K562 (cell line): Measurements from ENCODE around the gene COL6A1. TPM values are rescaled to one million over a fixed set of nuclear protein-coding genes. Genes with fewer than 3 reads are reported as not detected.

Experiments
- ATAC-seq: fragments of 200-7000 bp; cut with Tn5 transposase; 3 replicates; pipeline ENCODE4 v1.9.1; 2020; ENCODE audit warnings: moderate library complexity
- BruUV-seq: library from RNA; stranded (reverse); fragments of 400-500 nt; replicated peaks from 2 replicates; lab custom pipeline; 2021; lab: Mats Ljungman, UMichigan
- CTCF ChIA-PET: fragments of 300-600 bp; formaldehyde crosslinking; extraction: SDS; loops from one replicate; lab custom pipeline; 2021; ENCODE audit warnings: low intra/inter-chr PET ratio; lab: Yijun Ruan, JAX
- POLR2A ChIA-PET: fragments of 300-600, 350-650 bp; sonication (Branson Sonifier 250); formaldehyde crosslinking; extraction: SDS; loops from one replicate; lab custom pipeline; 2021; ENCODE audit warnings: antibody characterized with exemption, inconsistent platforms; lab: Yijun Ruan, JAX
- DNase-seq, 4 experiments: peaks; one replicate each; pipeline versions ENCODE4 v3.0.0 to v3.0.0-alpha.2; 2011 to 2018; ENCODE audit warnings: low spot score in 3 of 4, mixed read lengths in 3 of 4; ENCODE audit errors: extremely low read depth in 1 of 4
- FAIRE-seq: peaks from 2 replicates; lab custom pipeline; 2011; peaks lifted over from hg19 to GRCh38; lab: Jason Lieb, UNC
- H2AFZ ChIP-seq: 2 replicates; pipeline ENCODE4 v1.6.0; 2011; ENCODE audit warnings: low read depth, low read length, control low read depth, inconsistent platforms
- H3K27ac ChIP-seq: fragments of 200-600 bp; 3 replicates; pipeline ENCODE4 v1.8.0; 2011; ENCODE audit warnings: low read depth, mild to moderate bottlenecking, control low read depth, inconsistent platforms, low read length, moderate library complexity, mixed read lengths; ENCODE audit errors: extremely low read depth
- H3K27me3 ChIP-seq, 2 experiments: fragments of 300-600 bp in 1 of 2; 2 replicates in 1 of 2; 3 replicates in 1 of 2; pipeline versions ENCODE4 v1.6.0 to v1.8.0; 2011; ENCODE audit warnings: inconsistent platforms in 2 of 2, low read length in 2 of 2, mild to moderate bottlenecking in 1 of 2, mixed read lengths in 1 of 2, moderate library complexity in 1 of 2; ENCODE audit not compliant: control insufficient read depth in 2 of 2, insufficient read depth in 2 of 2
- H3K36me3 ChIP-seq: fragments of 300-600 bp; 3 replicates; pipeline ENCODE4 v1.8.0; 2011; ENCODE audit warnings: mild to moderate bottlenecking, low read length, inconsistent platforms; ENCODE audit not compliant: control insufficient read depth, insufficient read depth
- H3K4me1 ChIP-seq, 2 experiments: fragments of 200-600 bp in 1 of 2; replicated peaks in 1 of 2; 2 replicates in 1 of 2; 3 replicates in 1 of 2; pipeline versions ENCODE4 v1.5.1 to v1.8.0; 2011; ENCODE audit warnings: inconsistent platforms in 2 of 2, low read length in 2 of 2, mild to moderate bottlenecking in 1 of 2, mixed read lengths in 1 of 2, moderate library complexity in 1 of 2; ENCODE audit not compliant: control insufficient read depth in 2 of 2, insufficient read depth in 2 of 2
- H3K4me2 ChIP-seq: 2 replicates; pipeline ENCODE4 v1.6.1; 2011; ENCODE audit warnings: low read length, control low read depth, inconsistent platforms, mixed read lengths; ENCODE audit not compliant: insufficient read depth
- H3K4me3 ChIP-seq: fragments of 200-600 bp; sonication (generic), shearing (Covaris generic); 2 replicates; pipeline ENCODE4 v1.5.1; 2016; ENCODE audit warnings: control low read depth, inconsistent platforms
- H3K79me2 ChIP-seq: fragments of 200-600 bp; 3 replicates; pipeline ENCODE4 v1.8.0; 2011; ENCODE audit warnings: low read length, inconsistent platforms; ENCODE audit not compliant: control insufficient read depth, insufficient read depth
- H3K9ac ChIP-seq, 2 experiments: 2 replicates each; pipeline versions ENCODE4 v1.6.0 to v1.6.1; 2011; ENCODE audit warnings: low read depth in 2 of 2, low read length in 2 of 2, control low read depth in 1 of 2, inconsistent platforms in 1 of 2, mild to moderate bottlenecking in 1 of 2, mixed read lengths in 1 of 2; ENCODE audit not compliant: insufficient read depth in 1 of 2
- H3K9me1 ChIP-seq: one replicate; pipeline ENCODE4 v1.6.0; 2011; ENCODE audit warnings: inconsistent platforms, mild to moderate bottlenecking, low read length, moderate library complexity; ENCODE audit not compliant: control insufficient read depth, insufficient read depth
- H3K9me3 ChIP-seq: replicated peaks from 2 replicates; pipeline ENCODE4 v1.5.1; 2011; ENCODE audit warnings: low read depth, low read length, inconsistent platforms; ENCODE audit not compliant: control insufficient read depth, insufficient read depth
- H4K20me1 ChIP-seq: replicated peaks from 2 replicates; pipeline ENCODE4 v1.6.1; 2011; ENCODE audit warnings: low read length, inconsistent platforms, mixed read lengths; ENCODE audit not compliant: control insufficient read depth, insufficient read depth
- CXXC5 ChIP-seq: fragments of 250-450 bp; sonication (Bioruptor Pico); IDR thresholded peaks from 2 replicates; pipeline ENCODE4 v1.8.0; 2022; ENCODE audit warnings: inconsistent platforms, mild to moderate bottlenecking, moderate library complexity
- GATAD2A ChIP-seq: fragments of 450-650 bp; IDR thresholded peaks from 2 replicates; pipeline ENCODE4 v1.6.1; 2017
- HDAC8 ChIP-seq: fragments of 450-650 bp; IDR thresholded peaks from 2 replicates; pipeline ENCODE4 v1.6.1; 2016; ENCODE audit warnings: mild to moderate bottlenecking, missing genetic modification characterization, moderate library complexity, missing compliant biosample characterization
- KAT7 ChIP-seq: sonication (generic); formaldehyde crosslinking; IDR thresholded peaks from 2 replicates; pipeline ENCODE4 v1.8.0; 2022; ENCODE audit warnings: missing genetic modification reagents, mild to moderate bottlenecking, borderline replicate concordance
- MAZ ChIP-seq, 2 experiments: fragments of 450-650 bp in 1 of 2; sonication (generic) in 1 of 2; formaldehyde crosslinking; IDR thresholded peaks in 1 of 2; conservative IDR thresholded peaks in 1 of 2; 2 replicates each; pipeline versions ENCODE4 v1.4.0 to v1.5.0; 2020; ENCODE audit warnings: mild to moderate bottlenecking in 1 of 2, missing genetic modification reagents in 1 of 2
- MCM3 ChIP-seq: fragments of 450-650 bp; IDR thresholded peaks from 2 replicates; pipeline ENCODE4 v1.6.1; 2016
- NFYB ChIP-seq: IDR thresholded peaks from 2 replicates; pipeline ENCODE4 v1.6.1; 2011; ENCODE audit warnings: mild to moderate bottlenecking, moderate library complexity; ENCODE audit not compliant: insufficient read length; ENCODE audit errors: extremely low read depth
- NR2C2 ChIP-seq, 2 experiments: fragments of 200-800 bp in 1 of 2; sonication (Bioruptor generic) in 1 of 2; sonication (generic) in 1 of 2; formaldehyde crosslinking in 1 of 2; IDR thresholded peaks; 2 replicates each; pipeline versions ENCODE4 v1.6.1 to v1.8.0; 2016 to 2022; ENCODE audit warnings: mild to moderate bottlenecking in 1 of 2, missing compliant biosample characterization in 1 of 2, missing genetic modification characterization in 1 of 2, missing genetic modification reagents in 1 of 2
- RAD51 ChIP-seq: fragments of 450-650 bp; IDR thresholded peaks from 2 replicates; pipeline ENCODE4 v1.7.1; 2016; ENCODE audit warnings: low read depth, mild to moderate bottlenecking, borderline replicate concordance
- RFX1 ChIP-seq: fragments of 450-650 bp; IDR thresholded peaks from 2 replicates; pipeline ENCODE4 v1.6.1; 2016; ENCODE audit warnings: mild to moderate bottlenecking, moderate library complexity
- SMARCA5 ChIP-seq: fragments of 450-650 bp; IDR thresholded peaks from 2 replicates; pipeline ENCODE4 v1.6.1; 2016
- TAF15 ChIP-seq: fragments of 200-400 bp; formaldehyde crosslinking; IDR thresholded peaks from 2 replicates; pipeline ENCODE4 v1.6.1; 2017; ENCODE audit warnings: mild to moderate bottlenecking, low read depth, low read length, moderate library complexity
- TEAD1 ChIP-seq, 2 experiments: fragments of 450-650 bp in 1 of 2; sonication (generic) in 1 of 2; formaldehyde crosslinking; IDR thresholded peaks; 2 replicates each; pipeline versions ENCODE4 v1.4.0 to v1.8.0; 2020 to 2022; ENCODE audit warnings: mild to moderate bottlenecking in 2 of 2, missing genetic modification reagents in 1 of 2
- ZNF3 ChIP-seq: fragments of 250-450 bp; sonication (Bioruptor Pico); IDR thresholded peaks from 2 replicates; pipeline ENCODE4 v1.5.0; 2021; ENCODE audit warnings: mild to moderate bottlenecking, moderate library complexity
- ZNF311 ChIP-seq: fragments of 250-450 bp; sonication (Bioruptor Pico); IDR thresholded peaks from 2 replicates; pipeline ENCODE4 v1.4.0; 2020; ENCODE audit warnings: mild to moderate bottlenecking, moderate library complexity
- ZSCAN29 ChIP-seq: fragments of 450-650 bp; IDR thresholded peaks from 2 replicates; pipeline ENCODE4 v1.6.1; 2017
- WGBS: fragments of 100-300 bp; shearing (Covaris generic); methylation state at CpG from one replicate; pipeline ENCODE4 v1.1.6; 2016; ENCODE audit warnings: low coverage, mixed read lengths; ENCODE audit not compliant: insufficient coverage; ENCODE audit errors: missing lambda C conversion rate; 5-methylcytosine and 5-hydroxymethylcytosine counted together
- in situ Hi-C: fragments of 300-500 bp; cut with MboI; formaldehyde crosslinking; loops from 4 replicates; pipeline ENCODE4 v1.15.0; 2018; ENCODE audit warnings: inconsistent platforms, mixed read lengths
- intact Hi-C: fragments of 100-400 bp; cut with micrococcal nuclease; formaldehyde crosslinking; loops from 2 replicates; pipeline ENCODE4 v1.14.2; 2022
- polyA plus RNA-seq, 8 experiments: library from polyadenylated mRNA; depleted of rRNA in 4 of 8; stranded (reverse) in 5 of 8; unstranded in 3 of 8; fragments of >200 nt; fragmentation: Nextera tagmentation in 2 of 8; fragmentation: Illumina TruSeq in 1 of 8; extraction: Ambion mirVana in 2 of 8; extraction: Trizol in 1 of 8; gene quantifications; 2 replicates each; pipeline versions ENCODE4 v1.2.1 to v1.2.3, GENCODE V29; 2011 to 2014; ENCODE audit warnings: inconsistent platforms in 1 of 8, missing spikeins in 1 of 8
- total RNA-seq, 7 experiments: library from RNA; depleted of rRNA in 6 of 7; stranded (reverse); fragments of >200 nt in 6 of 7; fragmentation: Illumina TruSeq in 2 of 7; extraction: Trizol in 2 of 7; gene quantifications; 2 replicates each; pipeline versions ENCODE4 v1.2.1 to v1.2.3, GENCODE V29; 2011 to 2021; ENCODE audit warnings: low replicate concordance in 1 of 7
- TF ChIP-seq, protein P1 (sequence below): fragments of 450-650 bp; IDR thresholded peaks from 2 replicates; pipeline ENCODE4 v1.6.1; 2016; ENCODE audit warnings: borderline replicate concordance
- TF ChIP-seq, protein P2 (sequence below): fragments of 250-450 bp; sonication (Bioruptor Pico); IDR thresholded peaks from 2 replicates; pipeline ENCODE4 v1.4.0; 2020; ENCODE audit warnings: mild to moderate bottlenecking, moderate library complexity

The COL6A1 gene
- total and polyA plus RNA-seq, 9 of the 15 experiments (the other 6 are each of a cell fraction or from before 2014, with no cell fraction given), result 0.07 to 1.3 (median 0.14) TPM; not detected in 3

DNA sequence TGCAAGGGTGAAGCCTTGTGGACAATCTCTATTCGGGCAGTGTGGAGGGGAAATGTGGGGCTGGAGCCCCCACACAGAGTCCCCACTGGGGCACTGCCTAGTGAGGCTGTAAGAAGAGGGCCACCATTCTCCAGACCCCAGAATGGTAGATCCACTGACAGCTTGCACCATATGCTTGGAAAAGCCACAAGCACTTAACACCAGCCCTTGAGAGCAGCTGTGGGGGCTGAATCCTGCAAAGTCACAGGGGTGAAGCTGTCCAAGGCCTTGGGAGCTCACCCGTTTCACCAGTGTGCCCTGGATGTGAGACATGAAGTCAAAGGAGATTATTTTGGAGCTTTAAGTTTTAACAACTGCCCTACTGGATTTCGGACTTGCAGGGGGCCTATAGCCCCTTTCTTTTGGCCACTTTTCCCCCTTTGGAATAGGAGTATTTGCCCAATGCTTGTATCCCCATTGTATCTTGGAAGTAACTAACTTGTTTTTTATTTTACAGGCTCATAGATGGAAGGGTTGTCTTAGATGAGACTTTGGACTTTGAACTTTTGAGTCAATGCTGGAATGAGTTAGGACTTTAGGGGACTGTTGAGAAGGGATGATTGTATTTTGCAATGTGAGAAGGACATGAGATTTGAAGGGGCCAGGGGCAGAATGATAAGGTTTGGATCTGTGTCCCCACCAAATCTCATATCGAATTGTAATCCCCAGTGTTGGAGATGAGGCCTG lies 16.3 kb upstream of the COL6A1 start:
- Histone ChIP-seq H3K9me1 (no peaks in the 10 kb centered on the region), H3K27ac (no peak overlapping the region), H4K20me1 (no peaks in the 10 kb centered on the region), H3K4me1 (peaks cover 0 to 2% of the 10 kb centered on the region in 2 experiments; a peak in 1 of 5 replicates), H2AFZ (no peak overlapping the region), H3K27me3 (peaks cover 7 to 10% of the 10 kb centered on the region in 2 experiments; a peak in 2 of 5 replicates), H3K4me3 (no peak overlapping the region), H3K9ac (no peak overlapping the region), H3K79me2 (no peaks in the 10 kb centered on the region), H3K9me3 (no peaks in the 10 kb centered on the region), H3K36me3 (no peaks in the 10 kb centered on the region), H3K4me2 (no peak overlapping the region)
- DNase-seq, result no peak
- no peak for FAIRE-seq
- in situ Hi-C loops, result no loop called here
- ChIA-PET CTCF (no interaction called here), POLR2A (interaction anchor here (0.7 kb wide), 1 partner anchor 102 kb away, joined by 5 read pairs; no protein-coding TSS in a partner anchor)
- WGBS, result 0% methylated on average over 4 of the region's 4 CpGs
- no peak for ATAC-seq
- no TSS peak for BruUV-seq
- intact Hi-C loops, result no loop called here
- TF ChIP-seq RAD51, result no peak
- no peak for TF ChIP-seq SMARCA5
- TF ChIP-seq RFX1, result no peak
- TF ChIP-seq GATAD2A, result no peak
- no peak for TF ChIP-seq MAZ (CRISPR knock-in tag; conservative IDR thresholded peaks at IDR 0.05 in 1 of 2, IDR thresholded peaks at IDR 0.05 in 1 of 2)
- TF ChIP-seq MCM3, result no peak
- no peak for TF ChIP-seq ZNF311 (CRISPR knock-in tag)
- no peak for TF ChIP-seq KAT7 (CRISPR knock-in tag)
- TF ChIP-seq NFYB, result no peak
- no peak for TF ChIP-seq ZNF3 (CRISPR knock-in tag)
- TF ChIP-seq, protein P1, sequence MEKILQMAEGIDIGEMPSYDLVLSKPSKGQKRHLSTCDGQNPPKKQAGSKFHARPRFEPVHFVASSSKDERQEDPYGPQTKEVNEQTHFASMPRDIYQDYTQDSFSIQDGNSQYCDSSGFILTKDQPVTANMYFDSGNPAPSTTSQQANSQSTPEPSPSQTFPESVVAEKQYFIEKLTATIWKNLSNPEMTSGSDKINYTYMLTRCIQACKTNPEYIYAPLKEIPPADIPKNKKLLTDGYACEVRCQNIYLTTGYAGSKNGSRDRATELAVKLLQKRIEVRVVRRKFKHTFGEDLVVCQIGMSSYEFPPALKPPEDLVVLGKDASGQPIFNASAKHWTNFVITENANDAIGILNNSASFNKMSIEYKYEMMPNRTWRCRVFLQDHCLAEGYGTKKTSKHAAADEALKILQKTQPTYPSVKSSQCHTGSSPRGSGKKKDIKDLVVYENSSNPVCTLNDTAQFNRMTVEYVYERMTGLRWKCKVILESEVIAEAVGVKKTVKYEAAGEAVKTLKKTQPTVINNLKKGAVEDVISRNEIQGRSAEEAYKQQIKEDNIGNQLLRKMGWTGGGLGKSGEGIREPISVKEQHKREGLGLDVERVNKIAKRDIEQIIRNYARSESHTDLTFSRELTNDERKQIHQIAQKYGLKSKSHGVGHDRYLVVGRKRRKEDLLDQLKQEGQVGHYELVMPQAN, result no peak
- TF ChIP-seq TEAD1 (CRISPR knock-in tag; IDR thresholded peaks at IDR 0.05), result no peak
- TF ChIP-seq TAF15, result no peak
- no peak for TF ChIP-seq ZSCAN29
- no peak for TF ChIP-seq NR2C2 (CRISPR knock-in tag; IDR thresholded peaks at IDR 0.05)
- no peak for TF ChIP-seq NR2C2 (tag; IDR thresholded peaks at IDR 0.05)
- TF ChIP-seq HDAC8 (tag), result no peak
- TF ChIP-seq, protein P2, sequence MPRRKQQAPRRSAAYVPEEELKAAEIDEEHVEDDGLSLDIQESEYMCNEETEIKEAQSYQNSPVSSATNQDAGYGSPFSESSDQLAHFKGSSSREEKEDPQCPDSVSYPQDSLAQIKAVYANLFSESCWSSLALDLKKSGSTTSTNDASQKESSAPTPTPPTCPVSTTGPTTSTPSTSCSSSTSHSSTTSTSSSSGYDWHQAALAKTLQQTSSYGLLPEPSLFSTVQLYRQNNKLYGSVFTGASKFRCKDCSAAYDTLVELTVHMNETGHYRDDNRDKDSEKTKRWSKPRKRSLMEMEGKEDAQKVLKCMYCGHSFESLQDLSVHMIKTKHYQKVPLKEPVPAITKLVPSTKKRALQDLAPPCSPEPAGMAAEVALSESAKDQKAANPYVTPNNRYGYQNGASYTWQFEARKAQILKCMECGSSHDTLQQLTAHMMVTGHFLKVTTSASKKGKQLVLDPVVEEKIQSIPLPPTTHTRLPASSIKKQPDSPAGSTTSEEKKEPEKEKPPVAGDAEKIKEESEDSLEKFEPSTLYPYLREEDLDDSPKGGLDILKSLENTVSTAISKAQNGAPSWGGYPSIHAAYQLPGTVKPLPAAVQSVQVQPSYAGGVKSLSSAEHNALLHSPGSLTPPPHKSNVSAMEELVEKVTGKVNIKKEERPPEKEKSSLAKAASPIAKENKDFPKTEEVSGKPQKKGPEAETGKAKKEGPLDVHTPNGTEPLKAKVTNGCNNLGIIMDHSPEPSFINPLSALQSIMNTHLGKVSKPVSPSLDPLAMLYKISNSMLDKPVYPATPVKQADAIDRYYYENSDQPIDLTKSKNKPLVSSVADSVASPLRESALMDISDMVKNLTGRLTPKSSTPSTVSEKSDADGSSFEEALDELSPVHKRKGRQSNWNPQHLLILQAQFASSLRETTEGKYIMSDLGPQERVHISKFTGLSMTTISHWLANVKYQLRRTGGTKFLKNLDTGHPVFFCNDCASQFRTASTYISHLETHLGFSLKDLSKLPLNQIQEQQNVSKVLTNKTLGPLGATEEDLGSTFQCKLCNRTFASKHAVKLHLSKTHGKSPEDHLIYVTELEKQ (CRISPR knock-in tag), result no peak
- TF ChIP-seq CXXC5 (CRISPR knock-in tag), result no peak
